Body of pancreas (tissue), 2 donors: ENCODE data around the gene CSN1S1. TPM values are rescaled to one million over a fixed set of nuclear protein-coding genes. Genes with fewer than 3 reads are reported as not detected.

Experiments
- total RNA-seq, 2 donors: library from RNA; depleted of rRNA; stranded (reverse); fragments of >200 nt; gene quantifications; one replicate each; pipeline ENCODE4 v1.1.0, GENCODE V29; 2016

Gene CSN1S1
- total RNA-seq, 2 donors from 2014 or later: 2.3 TPM; not detected in 1

Other genes starting within 250 kb of the CSN1S1 start
- 1 to 10 TPM; 1.8 to 4.0 TPM for gene SULT1B1, start 170.4 kb upstream of the CSN1S1 start, total RNA-seq
- 1 to 10 TPM in 1 of 2 donors, not detected in 1; 1.3 TPM for gene SULT1E1, start 70.9 kb upstream of the CSN1S1 start, total RNA-seq
- not detected for gene CSN2, start 34.7 kb downstream of the CSN1S1 start, total RNA-seq
- gene STATH, start 64.9 kb downstream of the CSN1S1 start, total RNA-seq: not detected
- gene HTN3, start 97.4 kb downstream of the CSN1S1 start, total RNA-seq: not detected
- not detected for gene HTN1, start 119.4 kb downstream of the CSN1S1 start, total RNA-seq
- not detected for gene PRR27, start 223.2 kb downstream of the CSN1S1 start, total RNA-seq